ENCODE results near the gene CYTIP.

Gene CYTIP

GRCh38 chr2:157487747-157488146, 43.9 kb upstream of the CYTIP start:
- H3K4ac ChIP-seq (ENCODE audit: low read length) = no peak overlapping the region
- no peak overlapping the region for H3K14ac ChIP-seq (ENCODE audit: low read length)
- H3K9ac ChIP-seq (ENCODE audit: low read depth, low read length, poor library complexity) = no peak overlapping the region
- H3K4me2 ChIP-seq (ENCODE audit: insufficient read depth, low read length, poor library complexity, severe bottlenecking) = no peak overlapping the region
- no peak overlapping the region for H4K8ac ChIP-seq (ENCODE audit: low read depth, low read length)
- H3K4me1 ChIP-seq (ENCODE audit: control insufficient read depth in 2 of 2, insufficient read depth in 1 of 2, low read depth in 1 of 2, low read length in 2 of 2) = peaks cover 0 to 11% of the 10 kb centered on the region in 2 donors
- H2BK12ac ChIP-seq (ENCODE audit: low read length) = no peak overlapping the region
- H2AK5ac ChIP-seq (ENCODE audit: low read depth, low read length) = no peak overlapping the region
- H3K36me3 ChIP-seq (replicated peaks in 1 of 2; ENCODE audit: control insufficient read depth in 2 of 2, insufficient read depth in 2 of 2, low read length in 2 of 2) = no peaks in the 10 kb centered on the region
- H3K18ac ChIP-seq (ENCODE audit: low read length) = no peak overlapping the region
- H4K91ac ChIP-seq (ENCODE audit: low read depth, low read length, poor library complexity) = no peak overlapping the region
- H2BK120ac ChIP-seq (ENCODE audit: low read depth, low read length) = no peak overlapping the region
- no peaks in the 10 kb centered on the region for H3K79me1 ChIP-seq (ENCODE audit: low read depth, low read length)
- H2BK15ac ChIP-seq (ENCODE audit: low read length) = no peak overlapping the region
- H3K27ac ChIP-seq (replicated peaks; ENCODE audit: low read length) = no peak overlapping the region
- H2AFZ ChIP-seq (ENCODE audit: low read length) = no peak overlapping the region
- H3K23ac ChIP-seq (ENCODE audit: low read depth, low read length, poor library complexity) = no peak overlapping the region
- WGBS, 2 donors (ENCODE audit: extremely low coverage in 2 of 2, insufficient read length in 2 of 2, insufficient replicate concordance in 1 of 2) = no CpG with 5 or more reads among the region's 3 CpGs
- H3K27me3 ChIP-seq (ENCODE audit: control insufficient read depth in 3 of 3, insufficient read depth in 3 of 3, low read depth in 1 of 3, low read length in 3 of 3) = peaks cover 0 to 4% (median 0%) of the 10 kb centered on the region in 3 experiments
- no peak overlapping the region for H2BK5ac ChIP-seq (ENCODE audit: low read length)
- H3K4me3 ChIP-seq (ENCODE audit: low read length in 2 of 2) = no peak overlapping the region
- H3K9me3 ChIP-seq (replicated peaks in 1 of 2; ENCODE audit: control insufficient read depth in 2 of 2, insufficient read depth in 1 of 2, low read depth in 1 of 2, low read length in 2 of 2) = no peaks in the 10 kb centered on the region
- DNase-seq (ENCODE audit: low spot score) = no peak

GRCh38 chr2:157487271-157487610, 43.4 kb upstream of the CYTIP start:
- Histone ChIP-seq H3K14ac (ENCODE audit: low read length) (no peak overlapping the region), H3K23ac (ENCODE audit: low read depth, low read length, poor library complexity) (no peak overlapping the region), H3K36me3 (replicated peaks in 1 of 2; ENCODE audit: control insufficient read depth in 2 of 2, insufficient read depth in 2 of 2, low read length in 2 of 2) (no peaks in the 10 kb centered on the region), H2AFZ (ENCODE audit: low read length) (no peak overlapping the region), H4K91ac (ENCODE audit: low read depth, low read length, poor library complexity) (no peak overlapping the region), H3K79me1 (ENCODE audit: low read depth, low read length) (no peaks in the 10 kb centered on the region), H2BK12ac (ENCODE audit: low read length) (no peak overlapping the region), H3K18ac (ENCODE audit: low read length) (no peak overlapping the region), H3K9ac (ENCODE audit: low read depth, low read length, poor library complexity) (no peak overlapping the region), H2AK5ac (ENCODE audit: low read depth, low read length) (no peak overlapping the region), H3K4me3 (ENCODE audit: low read length in 2 of 2) (no peak overlapping the region), H3K4me1 (ENCODE audit: control insufficient read depth in 2 of 2, insufficient read depth in 1 of 2, low read depth in 1 of 2, low read length in 2 of 2) (peaks cover 0 to 11% of the 10 kb centered on the region in 2 donors), H3K27me3 (ENCODE audit: control insufficient read depth in 3 of 3, insufficient read depth in 3 of 3, low read depth in 1 of 3, low read length in 3 of 3) (peaks cover 0 to 4% (median 0%) of the 10 kb centered on the region in 3 experiments), H3K9me3 (replicated peaks in 1 of 2; ENCODE audit: control insufficient read depth in 2 of 2, insufficient read depth in 1 of 2, low read depth in 1 of 2, low read length in 2 of 2) (no peaks in the 10 kb centered on the region), H2BK120ac (ENCODE audit: low read depth, low read length) (no peak overlapping the region), H2BK5ac (ENCODE audit: low read length) (no peak overlapping the region), H2BK15ac (ENCODE audit: low read length) (no peak overlapping the region), H3K4me2 (ENCODE audit: insufficient read depth, low read length, poor library complexity, severe bottlenecking) (no peak overlapping the region), H3K4ac (ENCODE audit: low read length) (no peak overlapping the region), H3K27ac (replicated peaks; ENCODE audit: low read length) (no peak overlapping the region), H4K8ac (ENCODE audit: low read depth, low read length) (no peak overlapping the region)
- DNase-seq (ENCODE audit: low spot score) = no peak
- no CpG with 5 or more reads among the region's 1 CpG for WGBS, 2 donors (ENCODE audit: extremely low coverage in 2 of 2, insufficient read length in 2 of 2, insufficient replicate concordance in 1 of 2)

GRCh38 chr2:157486596-157487270, 42.8 kb upstream of the CYTIP start:
- peaks cover 0 to 4% (median 0%) of the 10 kb centered on the region in 3 experiments for H3K27me3 ChIP-seq (ENCODE audit: control insufficient read depth in 3 of 3, insufficient read depth in 3 of 3, low read depth in 1 of 3, low read length in 3 of 3)
- H3K18ac ChIP-seq (ENCODE audit: low read length) = no peak overlapping the region
- H3K4ac ChIP-seq (ENCODE audit: low read length) = no peak overlapping the region
- H3K27ac ChIP-seq (replicated peaks; ENCODE audit: low read length) = no peak overlapping the region
- H2BK15ac ChIP-seq (ENCODE audit: low read length) = no peak overlapping the region
- no peak overlapping the region for H3K4me2 ChIP-seq (ENCODE audit: insufficient read depth, low read length, poor library complexity, severe bottlenecking)
- H2AFZ ChIP-seq (ENCODE audit: low read length) = no peak overlapping the region
- H3K23ac ChIP-seq (ENCODE audit: low read depth, low read length, poor library complexity) = no peak overlapping the region
- no peak overlapping the region for H3K9ac ChIP-seq (ENCODE audit: low read depth, low read length, poor library complexity)
- no peak overlapping the region for H3K14ac ChIP-seq (ENCODE audit: low read length)
- H2AK5ac ChIP-seq (ENCODE audit: low read depth, low read length) = no peak overlapping the region
- no peak overlapping the region for H2BK5ac ChIP-seq (ENCODE audit: low read length)
- H2BK120ac ChIP-seq (ENCODE audit: low read depth, low read length) = no peak overlapping the region
- no peak overlapping the region for H2BK12ac ChIP-seq (ENCODE audit: low read length)
- DNase-seq (ENCODE audit: low spot score) = no peak
- H4K8ac ChIP-seq (ENCODE audit: low read depth, low read length) = no peak overlapping the region
- H3K79me1 ChIP-seq (ENCODE audit: low read depth, low read length) = no peaks in the 10 kb centered on the region
- H3K36me3 ChIP-seq (replicated peaks in 1 of 2; ENCODE audit: control insufficient read depth in 2 of 2, insufficient read depth in 2 of 2, low read length in 2 of 2) = no peaks in the 10 kb centered on the region
- no CpG with 5 or more reads among the region's 4 CpGs for WGBS, 2 donors (ENCODE audit: extremely low coverage in 2 of 2, insufficient read length in 2 of 2, insufficient replicate concordance in 1 of 2)
- H4K91ac ChIP-seq (ENCODE audit: low read depth, low read length, poor library complexity) = no peak overlapping the region
- H3K4me1 ChIP-seq (ENCODE audit: control insufficient read depth in 2 of 2, insufficient read depth in 1 of 2, low read depth in 1 of 2, low read length in 2 of 2) = peaks cover 0 to 11% of the 10 kb centered on the region in 2 donors
- H3K4me3 ChIP-seq (ENCODE audit: low read length in 2 of 2) = no peak overlapping the region
- no peaks in the 10 kb centered on the region for H3K9me3 ChIP-seq (replicated peaks in 1 of 2; ENCODE audit: control insufficient read depth in 2 of 2, insufficient read depth in 1 of 2, low read depth in 1 of 2, low read length in 2 of 2)

- no peak overlapping the region for H3K18ac ChIP-seq (ENCODE audit: low read length)
- no peak overlapping the region for H4K8ac ChIP-seq (ENCODE audit: low read depth, low read length)
- no peak for DNase-seq (ENCODE audit: low spot score)
- no peaks in the 10 kb centered on the region for H3K4me1 ChIP-seq (ENCODE audit: control insufficient read depth in 2 of 2, insufficient read depth in 1 of 2, low read depth in 1 of 2, low read length in 2 of 2)
- H3K79me1 ChIP-seq (ENCODE audit: low read depth, low read length) = no peaks in the 10 kb centered on the region
- no peak overlapping the region for H4K91ac ChIP-seq (ENCODE audit: low read depth, low read length, poor library complexity)
- H2BK15ac ChIP-seq (ENCODE audit: low read length) = no peak overlapping the region
- H3K4me2 ChIP-seq (ENCODE audit: insufficient read depth, low read length, poor library complexity, severe bottlenecking) = no peak overlapping the region
- H2BK5ac ChIP-seq (ENCODE audit: low read length) = no peak overlapping the region
- no CpG with 5 or more reads among the region's 3 CpGs for WGBS, 2 donors (ENCODE audit: extremely low coverage in 2 of 2, insufficient read length in 2 of 2, insufficient replicate concordance in 1 of 2)
- H3K9ac ChIP-seq (ENCODE audit: low read depth, low read length, poor library complexity) = no peak overlapping the region
- H3K9me3 ChIP-seq (replicated peaks in 1 of 2; ENCODE audit: control insufficient read depth in 2 of 2, insufficient read depth in 1 of 2, low read depth in 1 of 2, low read length in 2 of 2) = no peaks in the 10 kb centered on the region
- H3K4me3 ChIP-seq (ENCODE audit: low read length in 2 of 2) = no peak overlapping the region
- H3K4ac ChIP-seq (ENCODE audit: low read length) = no peak overlapping the region
- no peak overlapping the region for H2BK120ac ChIP-seq (ENCODE audit: low read depth, low read length)
- H3K27me3 ChIP-seq (ENCODE audit: control insufficient read depth in 3 of 3, insufficient read depth in 3 of 3, low read depth in 1 of 3, low read length in 3 of 3) = no peaks in the 10 kb centered on the region
- no peak overlapping the region for H2BK12ac ChIP-seq (ENCODE audit: low read length)
- H3K36me3 ChIP-seq (replicated peaks in 1 of 2; ENCODE audit: control insufficient read depth in 2 of 2, insufficient read depth in 2 of 2, low read length in 2 of 2) = no peaks in the 10 kb centered on the region
- no peak overlapping the region for H2AK5ac ChIP-seq (ENCODE audit: low read depth, low read length)
- H3K14ac ChIP-seq (ENCODE audit: low read length) = no peak overlapping the region
- no peak overlapping the region for H2AFZ ChIP-seq (ENCODE audit: low read length)
- no peak overlapping the region for H3K27ac ChIP-seq (replicated peaks; ENCODE audit: low read length)
- H3K23ac ChIP-seq (ENCODE audit: low read depth, low read length, poor library complexity) = no peak overlapping the region
Observed at GRCh38 chr2:157480182-157480961, 36.5 kb upstream of the CYTIP start.

Data from neuronal stem cell (in vitro differentiated cells).